Activated naive CD4-positive, alpha-beta T cell treated with Interleukin-2 at 50 U/mL for 16 hours (primary cell): Measurements from ENCODE around the gene GLRA3.
A peak's percentile ranks its signal among the peaks of the same experiment; 100 is the strongest.
"Not testable (repeated sequence)": the region's sequence is repeated elsewhere in the genome, so short reads cannot be mapped to it uniquely, and the experiment has no call there.

Source experiments
- DNase-seq: peaks from one replicate; pipeline ENCODE4 v3.0.0-alpha.2; 2020

The GLRA3 gene

DNA sequence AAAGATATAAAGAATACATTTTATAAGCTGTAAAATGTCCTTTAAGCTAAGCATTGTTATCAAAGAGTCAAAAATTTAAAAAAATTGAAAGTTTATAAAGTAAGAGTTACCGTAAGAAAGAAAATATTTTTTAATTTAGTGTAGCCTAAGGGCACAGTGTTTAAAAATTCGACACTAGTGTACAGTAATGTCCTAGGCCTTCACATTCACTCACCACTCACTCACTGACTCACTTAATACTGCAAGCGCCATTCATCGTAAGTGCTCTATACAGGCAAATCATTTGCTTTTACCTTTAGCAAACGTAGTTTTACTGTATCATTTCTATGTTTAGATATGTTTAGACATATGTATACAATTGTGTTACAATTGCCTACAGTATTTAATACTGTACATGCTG is 20.2 kb downstream of the GLRA3 start:
- no peak for DNase-seq

DNA sequence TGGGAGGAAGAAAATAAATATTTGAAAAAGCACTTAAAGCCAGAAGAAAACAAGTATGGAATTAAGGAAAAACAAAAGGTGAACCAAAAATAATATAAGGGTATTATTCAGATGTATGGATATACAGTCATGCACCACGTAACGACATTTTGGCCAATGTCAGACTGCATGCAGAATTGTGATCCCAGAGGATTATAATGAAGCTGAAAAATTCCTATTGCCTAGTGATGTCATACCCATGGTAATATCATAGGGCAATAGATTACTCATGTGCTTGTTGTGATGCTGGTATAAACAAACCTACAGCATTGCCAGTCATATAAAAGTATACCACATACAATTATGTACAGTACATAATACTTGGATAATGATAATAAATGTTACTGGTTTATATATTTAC is 20.9 kb downstream of the GLRA3 start:
- DNase-seq, result no peak

DNA sequence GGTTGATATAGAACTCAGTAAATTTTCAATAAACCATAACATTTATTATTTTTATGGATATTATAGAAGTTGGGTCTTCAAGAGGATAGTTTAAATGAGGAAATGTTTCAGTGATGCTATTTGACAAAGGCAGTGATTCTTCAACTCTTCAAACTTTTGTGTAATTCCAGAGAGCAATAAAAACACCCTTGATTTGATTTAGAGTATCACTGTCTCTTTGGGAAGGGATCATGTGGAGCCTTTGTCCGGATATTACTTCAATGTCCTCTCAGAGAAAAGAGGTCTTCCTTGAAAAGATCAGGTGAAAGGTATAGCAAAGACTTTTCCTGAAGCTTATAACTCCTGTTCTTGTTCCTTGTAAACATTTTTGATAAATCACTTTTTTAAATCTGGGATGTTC is 23.3 kb downstream of the GLRA3 start:
- DNase-seq, result no peak

GRCh38 chr4:174794543-174795094 is 34.4 kb downstream of the GLRA3 start:
- DNase-seq, result no peak

GRCh38 chr4:174789657-174790056 is 39.4 kb downstream of the GLRA3 start:
- no peak for DNase-seq

GRCh38 chr4:174778274-174778986 is 50.6 kb downstream of the GLRA3 start:
- not testable (repeated sequence) for DNase-seq

GRCh38 chr4:174775366-174775765 is 53.7 kb downstream of the GLRA3 start:
- no peak for DNase-seq

- no peak for DNase-seq
Measured at GRCh38 chr4:174764105-174764729, 64.8 kb downstream of the GLRA3 start.

DNA sequence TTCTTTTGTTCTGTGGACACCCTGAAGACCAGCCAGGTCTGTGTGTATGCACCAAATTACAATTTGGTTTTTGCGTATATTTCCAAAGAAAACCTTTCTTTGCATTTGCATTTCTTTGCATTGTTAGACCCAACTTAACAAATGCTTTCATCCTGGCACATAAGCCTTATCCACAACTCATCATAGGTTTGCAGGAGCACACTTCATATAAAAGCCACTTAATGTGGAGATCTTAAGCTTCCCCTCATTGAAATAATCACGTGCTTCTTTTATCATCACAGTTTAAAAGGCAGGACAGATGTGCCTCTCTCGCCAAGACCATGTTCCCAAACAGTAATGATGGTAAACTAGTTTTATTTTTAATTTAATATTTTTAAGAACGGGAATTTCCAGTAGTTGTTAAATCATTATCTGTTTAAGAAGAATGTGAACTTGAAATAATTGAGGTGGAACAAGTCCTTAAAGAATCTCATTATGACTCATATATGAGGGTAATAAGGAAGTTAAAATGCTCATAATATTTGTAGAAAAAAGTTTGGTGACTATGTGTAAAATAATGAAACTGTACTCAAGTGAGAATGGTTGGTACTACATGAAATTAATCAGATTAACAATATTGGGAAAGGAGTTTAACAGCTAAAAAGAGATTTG is 65.5 kb downstream of the GLRA3 start:
- no peak for DNase-seq

GRCh38 chr4:174761451-174761850 is 67.6 kb downstream of the GLRA3 start:
- no peak for DNase-seq

- no peak for DNase-seq
Measured at GRCh38 chr4:174757736-174758135, 71.3 kb downstream of the GLRA3 start.

DNA sequence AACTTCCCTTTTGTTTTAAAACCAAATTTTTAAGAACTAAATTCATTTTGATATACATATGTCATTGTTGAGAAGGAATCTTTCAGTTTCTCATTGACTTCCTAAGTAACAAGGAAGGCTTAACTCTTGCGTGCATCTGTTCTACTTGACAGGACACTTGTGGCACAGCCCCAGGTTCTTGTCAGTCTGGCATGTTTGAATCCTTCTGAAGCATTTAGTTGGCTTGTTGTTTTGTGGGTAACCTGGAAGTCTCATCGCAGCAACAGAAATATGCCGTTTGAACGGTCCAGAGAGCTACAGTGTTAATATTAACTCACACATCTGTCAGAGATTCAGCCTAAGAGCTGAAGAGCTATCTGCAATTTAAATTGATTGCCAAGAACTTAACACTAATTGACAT is 76.0 kb downstream of the GLRA3 start:
- no peak for DNase-seq

DNA sequence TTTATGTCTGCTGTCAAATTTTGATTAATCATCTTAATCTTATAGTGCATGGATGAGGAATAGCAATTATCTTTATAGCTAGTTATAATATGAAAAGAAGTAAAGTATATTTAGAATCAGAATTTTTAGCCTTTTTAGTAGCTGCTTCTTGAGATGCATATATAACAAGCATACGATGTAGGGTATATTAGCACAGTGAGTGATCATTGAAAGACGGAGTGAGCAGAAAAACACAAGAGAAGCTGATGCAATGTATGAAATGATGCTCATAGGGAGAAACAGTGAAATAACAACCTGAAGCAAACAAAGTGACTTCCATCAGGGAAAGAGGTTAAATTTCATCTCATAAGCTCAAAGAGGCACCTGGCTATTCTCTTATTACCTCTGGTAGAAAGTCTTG is 77.0 kb downstream of the GLRA3 start:
- no peak for DNase-seq

DNA sequence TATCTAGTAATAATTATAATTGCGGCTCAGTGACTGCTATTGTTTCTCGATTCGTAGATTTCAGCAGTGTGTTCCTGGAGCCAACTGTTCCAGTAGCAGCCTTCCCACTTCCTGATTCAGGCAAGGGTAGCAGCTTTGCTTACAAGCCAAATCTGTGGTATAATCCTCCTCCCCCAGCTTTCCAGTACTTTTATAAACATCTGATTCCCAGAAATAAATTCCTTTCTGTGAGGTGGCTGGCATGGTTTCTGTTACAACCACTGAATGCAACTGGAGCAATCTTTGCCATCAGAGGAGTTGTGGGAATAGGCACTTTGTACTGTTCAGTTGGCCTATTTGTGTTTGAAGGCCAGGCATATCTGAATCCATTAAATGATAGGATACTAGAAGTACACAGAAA is 80.0 kb downstream of the GLRA3 start:
- no peak for DNase-seq

DNA sequence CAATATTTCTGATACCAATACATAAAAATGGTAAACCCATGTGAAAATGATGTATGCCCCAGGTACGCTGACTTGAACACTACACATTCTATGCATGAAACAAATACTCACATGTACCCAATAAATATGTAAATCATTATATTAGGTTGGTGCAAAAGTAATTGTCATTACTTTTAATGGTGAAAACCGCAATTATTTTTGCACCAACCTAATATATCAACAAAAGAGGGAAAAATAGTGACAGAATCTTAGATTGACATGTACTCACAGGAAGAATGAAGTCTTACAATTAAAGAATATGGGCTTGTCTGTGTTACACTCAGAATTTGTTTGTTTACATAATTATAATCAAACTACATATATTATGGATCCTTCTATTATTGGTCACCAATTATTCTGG is 82.3 kb downstream of the GLRA3 start:
- DNase-seq, result no peak

DNA sequence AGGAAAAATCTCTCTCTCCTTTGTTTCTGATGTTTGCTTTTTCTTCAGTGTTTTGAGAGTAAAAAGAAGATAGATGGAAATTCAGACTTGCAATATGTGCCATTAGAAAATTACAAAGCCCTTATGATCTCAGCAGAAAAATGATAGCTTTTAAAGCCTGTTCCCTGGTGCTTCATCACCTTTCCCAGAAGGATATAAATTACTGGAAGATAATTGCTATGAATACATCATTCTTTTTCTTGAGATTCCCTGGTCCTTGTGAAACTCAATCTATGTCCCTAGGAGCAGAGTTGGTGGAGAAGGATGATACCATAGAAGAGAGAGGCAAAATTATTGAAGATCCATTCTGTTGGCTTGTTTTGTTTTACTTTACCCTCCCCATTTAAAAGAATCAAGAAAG is 86.5 kb downstream of the GLRA3 start:
- DNase-seq, result no peak

DNA sequence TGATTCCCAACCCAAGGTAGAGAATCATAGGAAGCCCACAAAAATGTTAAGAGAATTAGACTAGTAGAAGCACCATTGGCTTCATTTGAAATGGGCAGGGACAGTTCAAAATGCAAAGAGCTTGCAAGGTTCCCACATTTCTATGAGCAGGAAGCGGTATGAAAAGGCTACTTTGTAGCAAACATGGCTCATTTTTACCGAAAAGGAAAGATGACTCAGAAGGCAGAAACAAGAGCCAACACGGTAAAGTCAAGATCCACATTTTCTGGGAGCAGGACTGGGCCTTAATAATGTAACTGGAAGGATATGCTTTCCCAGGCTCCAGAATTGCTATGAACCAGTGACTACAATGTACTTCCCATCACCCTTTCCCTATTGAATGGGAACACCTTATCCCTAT is 89.5 kb downstream of the GLRA3 start:
- DNase-seq, result no peak

DNA sequence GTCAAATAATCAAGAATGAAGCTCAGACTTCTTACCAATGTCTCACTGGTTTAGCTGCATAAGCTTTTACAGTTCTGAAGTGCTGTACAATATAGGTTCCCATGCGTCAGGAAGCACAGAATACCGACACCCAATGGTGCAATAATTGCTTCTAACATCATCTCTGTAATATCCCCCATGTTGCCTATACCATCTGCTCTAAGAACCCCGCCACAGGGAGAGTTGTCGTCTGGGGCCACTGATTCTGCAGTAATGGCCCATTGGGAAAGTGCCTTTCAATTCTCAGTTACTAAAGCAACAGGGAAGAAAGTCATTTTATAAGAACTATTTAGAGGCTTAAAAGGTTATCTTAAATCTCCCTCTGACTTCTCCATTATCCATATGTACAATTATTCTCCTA is 94.9 kb downstream of the GLRA3 start:
- DNase-seq, result no peak

GRCh38 chr4:174717828-174718227 is 111.2 kb downstream of the GLRA3 start:
- DNase-seq, result no peak

GRCh38 chr4:174716986-174717770 is 111.9 kb downstream of the GLRA3 start:
- DNase-seq, result no peak

- DNase-seq, result peak; percentile 4
Measured at GRCh38 chr4:174714393-174715211, 114.4 kb downstream of the GLRA3 start.

- no peak for DNase-seq
Measured at GRCh38 chr4:174713821-174714220, 115.2 kb downstream of the GLRA3 start.
